HL-60 (cell line): ENCODE results near the gene FLYWCH2.
A peak's percentile ranks its signal among the peaks of the same experiment; 100 is the strongest.

ENCODE experiments used
- DNase-seq, 2 experiments: peaks; one replicate each; pipeline ENCODE4 v3.0.0-alpha.2; 2010 to 2020; ENCODE audit warnings: low read depth in 1 of 2, low spot score in 1 of 2
- H3K27ac ChIP-seq: fragments of 250-450 bp; sonication (Bioruptor Pico); replicated peaks from 2 replicates; pipeline ENCODE4 v1.5.1; 2020; ENCODE audit warnings: mild to moderate bottlenecking, moderate library complexity
- H3K27me3 ChIP-seq: fragments of 250-450 bp; sonication (Bioruptor Pico); 2 replicates; pipeline ENCODE4 v1.5.1; 2021; ENCODE audit warnings: mild to moderate bottlenecking, moderate library complexity; ENCODE audit not compliant: insufficient read depth, poor library complexity, severe bottlenecking
- H3K4me3 ChIP-seq: replicated peaks from 2 replicates; pipeline ENCODE4 v1.5.1; 2011; ENCODE audit warnings: mild to moderate bottlenecking, control low read depth, low read length; ENCODE audit not compliant: insufficient read depth
- CTCF ChIP-seq: IDR thresholded peaks from one replicate; pipeline ENCODE4 v1.5.1; 2011; ENCODE audit warnings: low read length, control low read depth, inconsistent platforms; ENCODE audit not compliant: insufficient read depth
- GABPA ChIP-seq: IDR thresholded peaks from 2 replicates; pipeline ENCODE4 v1.6.1; 2012; ENCODE audit warnings: low read depth
- POLR2AphosphoS5 ChIP-seq: IDR thresholded peaks from 2 replicates; pipeline ENCODE4 v1.6.1; 2012; ENCODE audit warnings: low read depth
- REST ChIP-seq: IDR thresholded peaks from 2 replicates; pipeline ENCODE4 v1.6.1; 2012; ENCODE audit warnings: low read depth; ENCODE audit not compliant: insufficient replicate concordance
- SPI1 ChIP-seq: IDR thresholded peaks from 2 replicates; pipeline ENCODE4 v1.6.1; 2012; ENCODE audit warnings: low read depth, mild to moderate bottlenecking, borderline replicate concordance

The FLYWCH2 gene

GRCh38 chr16:2867987-2868789 lies 14.8 kb upstream of the FLYWCH2 start:
- DNase-seq: peak; percentile 91 to 97
- Histone ChIP-seq H3K27me3 (no peaks in the 10 kb centered on the region), H3K27ac (peak overlapping the region; percentile 91), H3K4me3 (peak overlapping the region; percentile 58)
- peak; percentile 93 for TF ChIP-seq GABPA
- TF ChIP-seq CTCF: peak; percentile 86
- peak; percentile 80 for TF ChIP-seq REST
- peak; percentile 92 for TF ChIP-seq POLR2AphosphoS5
- TF ChIP-seq SPI1: peak; percentile 40; the same call in 1 of the 2 replicates

- H3K4me3 ChIP-seq: no peak overlapping the region
- no peak for TF ChIP-seq CTCF
- TF ChIP-seq REST: no peak
- TF ChIP-seq SPI1: no peak
- no peak for TF ChIP-seq GABPA
- TF ChIP-seq POLR2AphosphoS5: no peak
- no peak for DNase-seq
- no peak overlapping the region for H3K27ac ChIP-seq
- H3K27me3 ChIP-seq: no peaks in the 10 kb centered on the region
Observed at GRCh38 chr16:2871926-2872325, 11.1 kb upstream of the FLYWCH2 start.

GRCh38 chr16:2874032-2874911 lies 8.7 kb upstream of the FLYWCH2 start:
- DNase-seq: no peak
- Histone ChIP-seq H3K27ac (no peak overlapping the region), H3K27me3 (no peaks in the 10 kb centered on the region), H3K4me3 (no peak overlapping the region)
- TF ChIP-seq REST: no peak
- no peak for TF ChIP-seq GABPA
- no peak for TF ChIP-seq SPI1
- TF ChIP-seq CTCF: no peak
- no peak for TF ChIP-seq POLR2AphosphoS5
